MM.1S (cell line): ENCODE data around the gene GDPGP1.

Experiments
- DNase-seq: peaks from one replicate; pipeline ENCODE4 v3.0.0-alpha.2; 2015
- H2AFZ ChIP-seq: fragments of 300-600 bp; sonication (generic); 2 replicates; pipeline ENCODE4 v1.6.0; 2016; ENCODE audit warnings: antibody characterized with exemption, low read length
- H3F3A ChIP-seq: fragments of 300-600 bp; sonication (generic); 2 replicates; pipeline ENCODE4 v1.6.1; 2016; ENCODE audit warnings: mild to moderate bottlenecking, antibody characterized with exemption, low read length, moderate library complexity, mixed read lengths; ENCODE audit not compliant: insufficient read depth
- H3K27ac ChIP-seq: fragments of 300-600 bp; sonication (generic); 2 replicates; pipeline ENCODE4 v1.5.1; 2016; ENCODE audit warnings: mild to moderate bottlenecking, low read length
- H3K27me3 ChIP-seq: fragments of 300-600 bp; sonication (generic); replicated peaks from 2 replicates; pipeline ENCODE4 v1.6.0; 2016; ENCODE audit warnings: low read length; ENCODE audit not compliant: insufficient read depth
- H3K36me3 ChIP-seq: fragments of 300-600 bp; sonication (generic); replicated peaks from 2 replicates; pipeline ENCODE4 v1.6.1; 2016; ENCODE audit warnings: mild to moderate bottlenecking, low read length, mixed read lengths; ENCODE audit not compliant: insufficient read depth
- H3K4me1 ChIP-seq: fragments of 300-600 bp; sonication (generic); 2 replicates; pipeline ENCODE4 v1.6.1; 2016; ENCODE audit warnings: low read length, mixed read lengths
- H3K4me2 ChIP-seq: fragments of 300-600 bp; sonication (generic); 2 replicates; pipeline ENCODE4 v1.6.0; 2016; ENCODE audit warnings: low read depth, low read length
- H3K4me3 ChIP-seq: fragments of 300-600 bp; sonication (generic); 2 replicates; pipeline ENCODE4 v1.5.1; 2016; ENCODE audit warnings: low read length, mixed read lengths
- H3K79me2 ChIP-seq: fragments of 300-600 bp; sonication (generic); 2 replicates; pipeline ENCODE4 v1.6.1; 2016; ENCODE audit warnings: mixed run types, low read length, mixed read lengths
- H3K9ac ChIP-seq: fragments of 300-600 bp; sonication (generic); 2 replicates; pipeline ENCODE4 v1.6.1; 2016; ENCODE audit warnings: low read length, mixed read lengths
- H3K9me2 ChIP-seq: fragments of 300-600 bp; sonication (generic); replicated peaks from 2 replicates; pipeline ENCODE4 v1.6.1; 2016; ENCODE audit warnings: mild to moderate bottlenecking, low read length, mixed read lengths; ENCODE audit not compliant: insufficient read depth
- H3K9me3 ChIP-seq: fragments of 300-600 bp; sonication (generic); replicated peaks from 2 replicates; pipeline ENCODE4 v1.6.1; 2016; ENCODE audit warnings: mild to moderate bottlenecking, low read length, mixed read lengths; ENCODE audit not compliant: insufficient read depth
- H4K20me1 ChIP-seq: fragments of 300-600 bp; sonication (generic); 2 replicates; pipeline ENCODE4 v1.6.1; 2016; ENCODE audit warnings: mild to moderate bottlenecking, low read length, moderate library complexity, mixed read lengths; ENCODE audit not compliant: insufficient read depth
- CTCF ChIP-seq: fragments of 300-600 bp; sonication (generic); IDR thresholded peaks from 2 replicates; pipeline ENCODE4 v1.5.1; 2016; ENCODE audit warnings: antibody characterized with exemption, low read length, mixed read lengths
- EZH2 ChIP-seq: fragments of 300-600 bp; sonication (generic); optimal IDR thresholded peaks from 2 replicates; pipeline ENCODE3; 2017; ENCODE audit warnings: low read depth, mild to moderate bottlenecking, antibody characterized with exemption, low read length, mixed read lengths
- EZH2phosphoT487 ChIP-seq: fragments of 300-600 bp; sonication (generic); IDR thresholded peaks from 2 replicates; pipeline ENCODE4 v1.6.1; 2018; ENCODE audit warnings: antibody characterized with exemption, low read length

The GDPGP1 gene

DNA sequence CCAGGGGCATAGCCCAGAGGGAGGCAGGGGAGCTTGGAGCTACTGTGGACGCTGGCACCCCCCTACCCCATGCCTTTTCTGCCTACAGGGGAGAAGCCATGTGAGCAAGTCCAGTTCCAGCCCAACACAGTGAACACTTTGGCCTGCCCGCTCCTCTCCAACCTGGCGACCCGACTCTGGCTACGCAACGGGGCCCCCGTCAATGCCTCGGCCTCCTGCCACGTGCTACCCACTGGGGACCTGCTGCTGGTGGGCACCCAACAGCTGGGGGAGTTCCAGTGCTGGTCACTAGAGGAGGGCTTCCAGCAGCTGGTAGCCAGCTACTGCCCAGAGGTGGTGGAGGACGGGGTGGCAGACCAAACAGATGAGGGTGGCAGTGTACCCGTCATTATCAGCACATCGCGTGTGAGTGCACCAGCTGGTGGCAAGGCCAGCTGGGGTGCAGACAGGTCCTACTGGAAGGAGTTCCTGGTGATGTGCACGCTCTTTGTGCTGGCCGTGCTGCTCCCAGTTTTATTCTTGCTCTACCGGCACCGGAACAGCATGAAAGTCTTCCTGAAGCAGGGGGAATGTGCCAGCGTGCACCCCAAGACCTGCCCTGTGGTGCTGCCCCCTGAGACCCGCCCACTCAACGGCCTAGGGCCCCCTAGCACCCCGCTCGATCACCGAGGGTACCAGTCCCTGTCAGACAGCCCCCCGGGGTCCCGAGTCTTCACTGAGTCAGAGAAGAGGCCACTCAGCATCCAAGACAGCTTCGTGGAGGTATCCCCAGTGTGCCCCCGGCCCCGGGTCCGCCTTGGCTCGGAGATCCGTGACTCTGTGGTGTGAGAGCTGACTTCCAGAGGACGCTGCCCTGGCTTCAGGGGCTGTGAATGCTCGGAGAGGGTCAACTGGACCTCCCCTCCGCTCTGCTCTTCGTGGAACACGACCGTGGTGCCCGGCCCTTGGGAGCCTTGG is 5.9 kb upstream of the GDPGP1 start:
- peaks cover 5% of the 10 kb centered on the region for H3F3A ChIP-seq
- no peaks in the 10 kb centered on the region for H3K9me3 ChIP-seq
- no peaks in the 10 kb centered on the region for H3K9me2 ChIP-seq
- no peaks in the 10 kb centered on the region for H4K20me1 ChIP-seq
- peaks cover 7% of the 10 kb centered on the region for H3K4me1 ChIP-seq
- no peak overlapping the region for H3K9ac ChIP-seq
- H3K4me2 ChIP-seq = no peak overlapping the region
- H2AFZ ChIP-seq = no peak overlapping the region
- DNase-seq = no peak
- no peaks in the 10 kb centered on the region for H3K27me3 ChIP-seq
- no peak for TF ChIP-seq CTCF
- TF ChIP-seq EZH2 = no peak
- TF ChIP-seq EZH2phosphoT487 = no peak
- peaks cover 9% of the 10 kb centered on the region; the same call in 1 of the 2 replicates for H3K36me3 ChIP-seq
- H3K27ac ChIP-seq = no peak overlapping the region
- peaks cover 11% of the 10 kb centered on the region for H3K79me2 ChIP-seq
- no peak overlapping the region for H3K4me3 ChIP-seq

DNA sequence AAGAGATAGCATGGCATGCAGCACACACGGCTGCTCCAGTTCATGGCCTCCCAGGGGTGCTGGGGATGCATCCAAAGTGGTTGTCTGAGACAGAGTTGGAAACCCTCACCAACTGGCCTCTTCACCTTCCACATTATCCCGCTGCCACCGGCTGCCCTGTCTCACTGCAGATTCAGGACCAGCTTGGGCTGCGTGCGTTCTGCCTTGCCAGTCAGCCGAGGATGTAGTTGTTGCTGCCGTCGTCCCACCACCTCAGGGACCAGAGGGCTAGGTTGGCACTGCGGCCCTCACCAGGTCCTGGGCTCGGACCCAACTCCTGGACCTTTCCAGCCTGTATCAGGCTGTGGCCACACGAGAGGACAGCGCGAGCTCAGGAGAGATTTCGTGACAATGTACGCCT is 5.0 kb upstream of the GDPGP1 start:
- Histone ChIP-seq H3K9ac (no peak overlapping the region), H3K79me2 (peaks cover 11% of the 10 kb centered on the region), H3K4me2 (no peak overlapping the region), H3K9me2 (no peaks in the 10 kb centered on the region), H4K20me1 (no peaks in the 10 kb centered on the region), H3K4me3 (no peak overlapping the region), H3K4me1 (peaks cover 7% of the 10 kb centered on the region), H3K27ac (no peak overlapping the region), H3K27me3 (no peaks in the 10 kb centered on the region), H3K9me3 (no peaks in the 10 kb centered on the region), H3F3A (peaks cover 11% of the 10 kb centered on the region), H3K36me3 (peaks cover 9% of the 10 kb centered on the region; the same call in 1 of the 2 replicates), H2AFZ (no peak overlapping the region)
- no peak for TF ChIP-seq EZH2
- no peak for TF ChIP-seq EZH2phosphoT487
- TF ChIP-seq CTCF = no peak
- DNase-seq = no peak

DNA sequence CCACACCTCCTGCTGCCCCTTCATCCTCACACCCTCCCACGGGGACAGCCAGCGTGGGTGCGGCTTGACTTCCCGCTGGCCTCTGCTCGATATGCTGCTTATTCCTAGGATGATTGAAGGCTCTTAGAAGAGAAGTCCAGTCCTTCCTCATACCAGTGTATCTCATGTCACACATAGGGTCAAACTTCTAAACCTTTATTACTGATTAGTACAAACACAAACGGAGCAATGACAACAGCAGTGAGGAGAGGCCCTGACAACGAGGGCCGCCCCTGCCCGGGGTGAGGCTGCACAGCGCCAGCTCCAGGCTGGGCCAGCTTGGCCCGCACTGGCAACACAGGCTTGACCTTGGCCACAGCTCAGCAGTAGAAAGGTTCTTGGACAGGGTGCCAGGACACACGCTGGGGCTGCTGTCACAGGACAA is 3.9 kb upstream of the GDPGP1 start:
- H3K9me2 ChIP-seq = no peaks in the 10 kb centered on the region
- H3K4me1 ChIP-seq = peaks cover 7% of the 10 kb centered on the region
- peaks cover 11% of the 10 kb centered on the region for H3K79me2 ChIP-seq
- TF ChIP-seq EZH2phosphoT487 (no peak), CTCF (no peak), EZH2 (no peak)
- no peak overlapping the region for H3K27ac ChIP-seq
- DNase-seq = no peak
- no peak overlapping the region for H3K4me2 ChIP-seq
- no peak overlapping the region for H3K4me3 ChIP-seq
- no peaks in the 10 kb centered on the region for H3K27me3 ChIP-seq
- peaks cover 18% of the 10 kb centered on the region for H3F3A ChIP-seq
- H3K36me3 ChIP-seq = peaks cover 9% of the 10 kb centered on the region; the same call in 1 of the 2 replicates
- H2AFZ ChIP-seq = no peak overlapping the region
- H4K20me1 ChIP-seq = no peaks in the 10 kb centered on the region
- H3K9ac ChIP-seq = no peak overlapping the region
- H3K9me3 ChIP-seq = no peaks in the 10 kb centered on the region
